HL-60 (cell line): ENCODE measurements around the gene MED14.

Experiments
- TF ChIP-seq, protein P1 (sequence below): IDR thresholded peaks from one replicate; pipeline ENCODE4 v1.5.1; 2011; ENCODE audit warnings: low read length, control low read depth, inconsistent platforms; ENCODE audit not compliant: insufficient read depth
- TF ChIP-seq, protein P2 (sequence below): IDR thresholded peaks from 2 replicates; pipeline ENCODE4 v1.6.1; 2012; ENCODE audit warnings: low read depth; ENCODE audit not compliant: insufficient replicate concordance

DNA sequence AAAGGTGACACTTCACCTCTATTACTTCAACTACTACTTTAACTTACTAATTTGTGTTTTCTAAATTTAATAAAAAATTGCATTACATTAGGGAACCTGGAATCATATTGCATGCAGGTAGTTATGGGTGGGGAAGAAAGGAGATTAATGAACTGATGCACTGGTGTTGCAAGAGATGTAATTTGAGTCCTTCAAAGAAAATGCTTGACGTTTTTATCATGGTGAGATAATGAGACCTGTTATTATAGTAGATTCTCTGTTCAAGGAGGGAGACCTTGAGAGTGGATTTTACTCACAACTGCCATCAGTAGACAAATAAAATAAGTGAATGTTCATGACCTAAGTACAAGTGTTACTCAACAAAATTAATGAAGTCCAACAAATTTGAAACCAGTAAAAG lies 26.4 kb upstream of the MED14 start:
- TF ChIP-seq, protein P1, sequence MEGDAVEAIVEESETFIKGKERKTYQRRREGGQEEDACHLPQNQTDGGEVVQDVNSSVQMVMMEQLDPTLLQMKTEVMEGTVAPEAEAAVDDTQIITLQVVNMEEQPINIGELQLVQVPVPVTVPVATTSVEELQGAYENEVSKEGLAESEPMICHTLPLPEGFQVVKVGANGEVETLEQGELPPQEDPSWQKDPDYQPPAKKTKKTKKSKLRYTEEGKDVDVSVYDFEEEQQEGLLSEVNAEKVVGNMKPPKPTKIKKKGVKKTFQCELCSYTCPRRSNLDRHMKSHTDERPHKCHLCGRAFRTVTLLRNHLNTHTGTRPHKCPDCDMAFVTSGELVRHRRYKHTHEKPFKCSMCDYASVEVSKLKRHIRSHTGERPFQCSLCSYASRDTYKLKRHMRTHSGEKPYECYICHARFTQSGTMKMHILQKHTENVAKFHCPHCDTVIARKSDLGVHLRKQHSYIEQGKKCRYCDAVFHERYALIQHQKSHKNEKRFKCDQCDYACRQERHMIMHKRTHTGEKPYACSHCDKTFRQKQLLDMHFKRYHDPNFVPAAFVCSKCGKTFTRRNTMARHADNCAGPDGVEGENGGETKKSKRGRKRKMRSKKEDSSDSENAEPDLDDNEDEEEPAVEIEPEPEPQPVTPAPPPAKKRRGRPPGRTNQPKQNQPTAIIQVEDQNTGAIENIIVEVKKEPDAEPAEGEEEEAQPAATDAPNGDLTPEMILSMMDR, result no peak
- TF ChIP-seq, protein P2, sequence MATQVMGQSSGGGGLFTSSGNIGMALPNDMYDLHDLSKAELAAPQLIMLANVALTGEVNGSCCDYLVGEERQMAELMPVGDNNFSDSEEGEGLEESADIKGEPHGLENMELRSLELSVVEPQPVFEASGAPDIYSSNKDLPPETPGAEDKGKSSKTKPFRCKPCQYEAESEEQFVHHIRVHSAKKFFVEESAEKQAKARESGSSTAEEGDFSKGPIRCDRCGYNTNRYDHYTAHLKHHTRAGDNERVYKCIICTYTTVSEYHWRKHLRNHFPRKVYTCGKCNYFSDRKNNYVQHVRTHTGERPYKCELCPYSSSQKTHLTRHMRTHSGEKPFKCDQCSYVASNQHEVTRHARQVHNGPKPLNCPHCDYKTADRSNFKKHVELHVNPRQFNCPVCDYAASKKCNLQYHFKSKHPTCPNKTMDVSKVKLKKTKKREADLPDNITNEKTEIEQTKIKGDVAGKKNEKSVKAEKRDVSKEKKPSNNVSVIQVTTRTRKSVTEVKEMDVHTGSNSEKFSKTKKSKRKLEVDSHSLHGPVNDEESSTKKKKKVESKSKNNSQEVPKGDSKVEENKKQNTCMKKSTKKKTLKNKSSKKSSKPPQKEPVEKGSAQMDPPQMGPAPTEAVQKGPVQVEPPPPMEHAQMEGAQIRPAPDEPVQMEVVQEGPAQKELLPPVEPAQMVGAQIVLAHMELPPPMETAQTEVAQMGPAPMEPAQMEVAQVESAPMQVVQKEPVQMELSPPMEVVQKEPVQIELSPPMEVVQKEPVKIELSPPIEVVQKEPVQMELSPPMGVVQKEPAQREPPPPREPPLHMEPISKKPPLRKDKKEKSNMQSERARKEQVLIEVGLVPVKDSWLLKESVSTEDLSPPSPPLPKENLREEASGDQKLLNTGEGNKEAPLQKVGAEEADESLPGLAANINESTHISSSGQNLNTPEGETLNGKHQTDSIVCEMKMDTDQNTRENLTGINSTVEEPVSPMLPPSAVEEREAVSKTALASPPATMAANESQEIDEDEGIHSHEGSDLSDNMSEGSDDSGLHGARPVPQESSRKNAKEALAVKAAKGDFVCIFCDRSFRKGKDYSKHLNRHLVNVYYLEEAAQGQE, result no peak
